ENCODE results near the gene ZG16. TPM values are rescaled to one million over a fixed set of nuclear protein-coding genes. Genes with fewer than 3 reads are reported as not detected.

The ZG16 gene
- total RNA-seq, 2 experiments from 2014 or later = not detected

- Histone ChIP-seq H3K9me3 (ENCODE audit: low read length) (no peaks in the 10 kb centered on the region), H3K4me3 (ENCODE audit: low read depth, low read length, poor library complexity, severe bottlenecking) (peak overlapping the region; percentile 79), H3K79me2 (ENCODE audit: insufficient read depth, low read depth, low read length) (peaks cover 43% of the 10 kb centered on the region)
These were observed 11.7 kb downstream of the ZG16 start for GRCh38 chr16:29789775-29790182.

GRCh38 chr16:29790183-29790948 is 12.3 kb downstream of the ZG16 start, which contains the start of gene KIF22:
TSS of gene KIF22 (plus strand) at chr16:29790751. CDS start at chr16:29790760, 9 bp downstream.
- intact Hi-C loops (cut with micrococcal nuclease; ENCODE audit: unreplicated experiment) = loop anchor here (1.0 kb wide), 3 partner anchors 15 to 90 kb away; partner anchors contain the start of gene PAGR1
- TF ChIP-seq CTCF (conservative IDR thresholded peaks at IDR 0.05; ENCODE audit: low read length) = peak; percentile 82
- TF ChIP-seq EZH2phosphoT487 (IDR thresholded peaks at IDR 0.05; ENCODE audit: borderline replicate concordance, low read depth, low read length) = no peak
- peak within 1 kb of the TSS; percentile 90 for H3K4me2 ChIP-seq (ENCODE audit: low read length)
- peaks cover 32% of the 10 kb centered on the region for H3K4me1 ChIP-seq (ENCODE audit: insufficient read depth, low read length, poor library complexity, severe bottlenecking)
- peak within 1 kb of the TSS; percentile 72 for H3K27ac ChIP-seq (ENCODE audit: low read depth, low read length, poor library complexity, severe bottlenecking)
- BruUV-seq (replicated peaks) = TSS peak; percentile 94
- DNase-seq (ENCODE audit: low spot score) = peak; percentile 99
- peaks cover 45% of the 10 kb centered on the region for H3K36me3 ChIP-seq (ENCODE audit: insufficient read depth, low read length)
- peaks cover 10% of the 10 kb centered on the region for H4K20me1 ChIP-seq (ENCODE audit: insufficient read depth, low read length)
- POLR2A ChIA-PET = interaction anchor here (0.6 to 3.3 kb wide), 11 partner anchors 14 to 205 kb away, joined by 3 to 19 read pairs (median 4); partner anchors contain the start of genes HIRIP3, INO80E and MVP
- peaks cover 48% of the 10 kb centered on the region for H3K79me2 ChIP-seq (ENCODE audit: insufficient read depth, low read depth, low read length)
- CTCF ChIA-PET (ENCODE audit: unreplicated experiment) = interaction anchor here (0.5 to 1.3 kb wide), 4 partner anchors 26 to 241 kb away, joined by 3 to 5 read pairs (median 4); partner anchors contain the start of genes PAGR1 and TLCD3B
- no peaks in the 10 kb centered on the region for H3K9me3 ChIP-seq (ENCODE audit: low read length)
- peak within 1 kb of the TSS; percentile 92 for H2AFZ ChIP-seq (ENCODE audit: low read length)
- H3K9me2 ChIP-seq (ENCODE audit: insufficient read depth, low read length) = no peaks in the 10 kb centered on the region
- peak within 1 kb of the TSS; percentile 79 for H3K4me3 ChIP-seq (ENCODE audit: low read depth, low read length, poor library complexity, severe bottlenecking)

More at GRCh38 chr16:29789775-29790182, 11.7 kb downstream of the ZG16 start:
- CTCF ChIA-PET (ENCODE audit: unreplicated experiment) = interaction anchor here (0.5 to 1.3 kb wide), 4 partner anchors 26 to 242 kb away, joined by 3 to 5 read pairs (median 4); partner anchors contain the start of genes PAGR1 and TLCD3B
- intact Hi-C loops (cut with micrococcal nuclease; ENCODE audit: unreplicated experiment) = loop anchor here (1.0 kb wide), 3 partner anchors 16 to 89 kb away; partner anchors contain the start of gene PAGR1
- DNase-seq (ENCODE audit: low spot score) = peak; percentile 47
- Histone ChIP-seq H3K4me1 (ENCODE audit: insufficient read depth, low read length, poor library complexity, severe bottlenecking) (peaks cover 32% of the 10 kb centered on the region), H3K4me2 (ENCODE audit: low read length) (peak overlapping the region; percentile 90), H3K36me3 (ENCODE audit: insufficient read depth, low read length) (peaks cover 39% of the 10 kb centered on the region), H3K27ac (ENCODE audit: low read depth, low read length, poor library complexity, severe bottlenecking) (peak overlapping the region; percentile 72), H3K9me2 (ENCODE audit: insufficient read depth, low read length) (no peaks in the 10 kb centered on the region), H2AFZ (ENCODE audit: low read length) (peak overlapping the region; percentile 92), H4K20me1 (ENCODE audit: insufficient read depth, low read length) (peaks cover 10% of the 10 kb centered on the region)
- no peak for TF ChIP-seq CTCF (conservative IDR thresholded peaks at IDR 0.05; ENCODE audit: low read length)
- TF ChIP-seq EZH2phosphoT487 (IDR thresholded peaks at IDR 0.05; ENCODE audit: borderline replicate concordance, low read depth, low read length) = no peak
- BruUV-seq (replicated peaks) = no TSS peak
- POLR2A ChIA-PET = interaction anchor here (0.7 to 3.3 kb wide), 9 partner anchors 14 to 206 kb away, joined by 3 to 19 read pairs (median 4); partner anchors contain the start of genes HIRIP3, INO80E and MVP
